Glutamatergic neuron (in vitro differentiated cells): Measurements from ENCODE around the gene LIN9. TPM values are rescaled to one million over a fixed set of nuclear protein-coding genes. Genes with fewer than 3 reads are reported as not detected.

Experiments
- DNase-seq: peaks from one replicate; pipeline ENCODE4 v3.0.0; 2022
- H3K27ac Mint-ChIP-seq: one replicate; pipeline ENCODE4 v1.8.0; 2020; ENCODE audit warnings: mild to moderate bottlenecking, mixed read lengths, inconsistent platforms; ENCODE audit not compliant: unreplicated experiment
- H3K27me3 Mint-ChIP-seq: one replicate; pipeline ENCODE4 v1.8.0; 2020; ENCODE audit warnings: mild to moderate bottlenecking, moderate library complexity, mixed read lengths, inconsistent platforms; ENCODE audit not compliant: unreplicated experiment
- H3K36me3 Mint-ChIP-seq: one replicate; pipeline ENCODE4 v1.8.0; 2020; ENCODE audit warnings: mild to moderate bottlenecking, mixed read lengths, inconsistent platforms; ENCODE audit not compliant: unreplicated experiment
- H3K4me1 Mint-ChIP-seq: one replicate; pipeline ENCODE4 v1.8.0; 2020; ENCODE audit warnings: mild to moderate bottlenecking, low read depth, mixed read lengths, inconsistent platforms; ENCODE audit not compliant: unreplicated experiment
- H3K4me3 Mint-ChIP-seq: one replicate; pipeline ENCODE4 v1.8.0; 2020; ENCODE audit warnings: mild to moderate bottlenecking, mixed read lengths, inconsistent platforms; ENCODE audit not compliant: unreplicated experiment
- H3K9me3 Mint-ChIP-seq: one replicate; pipeline ENCODE4 v1.8.0; 2020; ENCODE audit warnings: mild to moderate bottlenecking, moderate library complexity, mixed read lengths, inconsistent platforms; ENCODE audit not compliant: unreplicated experiment
- CTCF ChIP-seq: fragments of 200-600 bp; sonication (generic); IDR thresholded peaks from one replicate; pipeline ENCODE4 v1.5.0; 2021; ENCODE audit not compliant: partially characterized antibody, unreplicated experiment
- total RNA-seq: library from RNA; stranded (reverse); fragmentation: NEBNext Ultra II Directional; extraction: Animal tissue kit (Norgen Biotek cat#: 25700); gene quantifications from one replicate; pipeline ENCODE4 v1.2.1, GENCODE V29; 2021; ENCODE audit not compliant: unreplicated experiment

Gene LIN9
- total RNA-seq, 1 donor from 2014 or later, result 7.1 TPM

- H3K9me3 Mint-ChIP-seq, result peaks cover 2% of the 10 kb centered on the region
- TF ChIP-seq CTCF, result no peak
- no peak overlapping the region for H3K27ac Mint-ChIP-seq
- H3K36me3 Mint-ChIP-seq, result no peaks in the 10 kb centered on the region
- no peaks in the 10 kb centered on the region for H3K4me1 Mint-ChIP-seq
- DNase-seq, result no peak
- peaks cover 2% of the 10 kb centered on the region for H3K27me3 Mint-ChIP-seq
- H3K4me3 Mint-ChIP-seq, result no peak overlapping the region
Observed at GRCh38 chr1:226322986-226323385, 14.0 kb upstream of the LIN9 start.

GRCh38 chr1:226320930-226321329, 12.0 kb upstream of the LIN9 start:
- no peaks in the 10 kb centered on the region for H3K36me3 Mint-ChIP-seq
- H3K27ac Mint-ChIP-seq, result no peak overlapping the region
- H3K9me3 Mint-ChIP-seq, result peaks cover 2% of the 10 kb centered on the region
- H3K4me3 Mint-ChIP-seq, result no peak overlapping the region
- no peaks in the 10 kb centered on the region for H3K4me1 Mint-ChIP-seq
- no peaks in the 10 kb centered on the region for H3K27me3 Mint-ChIP-seq
- no peak for TF ChIP-seq CTCF
- DNase-seq, result no peak

GRCh38 chr1:226318471-226318870, 9.5 kb upstream of the LIN9 start:
- no peak for DNase-seq
- no peaks in the 10 kb centered on the region for H3K36me3 Mint-ChIP-seq
- no peaks in the 10 kb centered on the region for H3K9me3 Mint-ChIP-seq
- no peak overlapping the region for H3K27ac Mint-ChIP-seq
- no peak for TF ChIP-seq CTCF
- no peaks in the 10 kb centered on the region for H3K4me1 Mint-ChIP-seq
- H3K27me3 Mint-ChIP-seq, result no peaks in the 10 kb centered on the region
- no peak overlapping the region for H3K4me3 Mint-ChIP-seq

GRCh38 chr1:226314055-226314454, 5.1 kb upstream of the LIN9 start:
- no peak for DNase-seq
- no peaks in the 10 kb centered on the region for H3K36me3 Mint-ChIP-seq
- TF ChIP-seq CTCF, result no peak
- no peaks in the 10 kb centered on the region for H3K27me3 Mint-ChIP-seq
- peaks cover 5% of the 10 kb centered on the region for H3K4me1 Mint-ChIP-seq
- H3K4me3 Mint-ChIP-seq, result no peak overlapping the region
- peaks cover 1% of the 10 kb centered on the region for H3K9me3 Mint-ChIP-seq
- H3K27ac Mint-ChIP-seq, result no peak overlapping the region

GRCh38 chr1:226312065-226312464, 3.1 kb upstream of the LIN9 start:
- no peak for DNase-seq
- no peak for TF ChIP-seq CTCF
- Mint-ChIP-seq H3K27me3 (no peaks in the 10 kb centered on the region), H3K27ac (no peak overlapping the region), H3K4me1 (peaks cover 5% of the 10 kb centered on the region), H3K9me3 (peaks cover 1% of the 10 kb centered on the region), H3K36me3 (no peaks in the 10 kb centered on the region), H3K4me3 (no peak overlapping the region)
